Skeletal muscle tissue (tissue), 4 donors: ENCODE data around the gene STK40. TPM values are rescaled to one million over a fixed set of nuclear protein-coding genes. Genes with fewer than 3 reads are reported as not detected.

Experiments
- H3K27ac ChIP-seq: one replicate; pipeline ENCODE4 v1.7.0; 2013; ENCODE audit warnings: mild to moderate bottlenecking, low read depth, low read length, inconsistent platforms
- H3K27me3 ChIP-seq, 3 donors: one replicate each; pipeline ENCODE4 v1.7.0; 2013; ENCODE audit warnings: low read length in 3 of 3; ENCODE audit not compliant: control insufficient read depth in 3 of 3, insufficient read depth in 3 of 3
- H3K36me3 ChIP-seq, 3 donors: one replicate each; pipeline ENCODE4 v1.7.0; 2013; ENCODE audit warnings: low read length in 3 of 3; ENCODE audit not compliant: control insufficient read depth in 3 of 3, insufficient read depth in 3 of 3
- H3K4me1 ChIP-seq, 3 donors: one replicate each; pipeline ENCODE4 v1.7.0; 2013; ENCODE audit warnings: low read length in 3 of 3, mild to moderate bottlenecking in 3 of 3; ENCODE audit not compliant: control insufficient read depth in 3 of 3, insufficient read depth in 3 of 3
- H3K4me3 ChIP-seq, 3 donors: one replicate each; pipeline ENCODE4 v1.7.0; 2013; ENCODE audit warnings: low read length in 3 of 3
- H3K9ac ChIP-seq, 3 donors: one replicate each; pipeline ENCODE4 v1.7.0; 2013; ENCODE audit warnings: low read length in 3 of 3, mild to moderate bottlenecking in 3 of 3, moderate library complexity in 2 of 3, low read depth in 1 of 3
- H3K9me3 ChIP-seq, 3 donors: one replicate each; pipeline ENCODE4 v1.7.0; 2013; ENCODE audit warnings: low read length in 3 of 3; ENCODE audit not compliant: control insufficient read depth in 3 of 3
- total RNA-seq: library from RNA; depleted of rRNA; stranded (reverse); fragments of >200 nt; gene quantifications from one replicate; pipeline ENCODE4 v1.2.3, GENCODE V29; 2014
- donor health status: Osteomylitis.

STK40 gene
- total RNA-seq, 1 donor from 2014 or later, result 11.0 TPM

DNA sequence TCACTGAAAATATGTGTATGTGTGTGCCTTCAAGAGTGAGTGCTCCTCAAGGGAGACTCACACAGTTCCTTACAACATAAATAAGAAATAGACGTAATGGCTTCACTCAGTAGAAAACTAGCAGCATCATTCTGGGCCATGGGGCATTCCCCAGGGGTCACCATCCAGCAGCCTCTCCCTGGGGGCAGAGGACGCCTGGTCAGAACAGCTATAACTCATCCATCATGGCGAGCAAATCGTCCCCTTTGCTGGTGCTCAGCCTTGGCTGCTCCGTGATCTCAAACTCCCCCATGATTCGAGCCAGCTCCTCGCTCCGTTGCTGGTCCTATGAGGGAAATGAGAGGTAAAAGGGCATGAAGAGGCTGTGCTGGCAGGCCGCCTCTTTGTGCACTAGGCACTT is 32.2 kb upstream of the STK40 start:
- no peaks in the 10 kb centered on the region for H3K27me3 ChIP-seq
- H3K27ac ChIP-seq, result no peak overlapping the region
- H3K9me3 ChIP-seq, result no peaks in the 10 kb centered on the region
- peaks cover 10 to 11% (median 11%) of the 10 kb centered on the region in 3 donors for H3K36me3 ChIP-seq
- H3K4me1 ChIP-seq, result peaks cover 14 to 20% (median 16%) of the 10 kb centered on the region in 3 donors
- no peak overlapping the region for H3K9ac ChIP-seq
- no peak overlapping the region for H3K4me3 ChIP-seq

DNA sequence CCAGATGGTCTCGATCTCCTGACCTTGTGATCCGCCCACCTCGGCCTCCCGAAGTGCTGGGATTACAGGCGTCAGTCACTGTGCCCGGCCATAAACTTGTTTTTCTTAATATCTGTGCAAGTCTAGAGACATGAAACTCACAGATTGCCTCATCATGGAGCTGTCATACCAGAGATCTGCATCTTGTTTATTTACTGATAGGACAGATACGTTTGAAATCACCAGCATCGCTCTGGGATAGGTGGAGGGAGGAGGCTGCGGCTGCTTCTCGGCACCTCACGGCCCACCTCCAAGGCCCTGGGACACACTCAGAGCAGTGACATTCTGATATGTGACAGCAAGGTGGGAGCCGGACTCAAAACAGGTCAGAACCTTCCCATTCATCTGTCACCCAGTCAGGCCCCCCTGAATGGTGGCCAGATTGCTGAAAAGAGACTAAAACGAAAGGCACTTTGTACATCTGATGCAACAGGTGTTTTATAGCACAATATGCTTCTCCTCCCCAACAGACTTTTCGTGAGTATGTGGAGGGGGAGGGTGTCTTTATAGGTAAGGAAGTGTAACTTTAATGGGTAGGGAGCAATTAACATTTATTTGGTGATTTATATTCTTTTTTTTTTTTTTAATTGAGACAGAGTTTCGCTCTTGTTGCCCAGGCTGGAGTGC is 30.1 kb upstream of the STK40 start:
- peaks cover 0 to 4% (median 0%) of the 10 kb centered on the region in 3 donors for H3K36me3 ChIP-seq
- H3K9me3 ChIP-seq, result no peaks in the 10 kb centered on the region
- H3K27me3 ChIP-seq, result no peaks in the 10 kb centered on the region
- H3K4me3 ChIP-seq, result no peak overlapping the region
- no peak overlapping the region for H3K27ac ChIP-seq
- H3K9ac ChIP-seq, result no peak overlapping the region
- peaks cover 14 to 20% (median 14%) of the 10 kb centered on the region in 3 donors for H3K4me1 ChIP-seq

- H3K9ac ChIP-seq, result no peak overlapping the region
- no peaks in the 10 kb centered on the region for H3K9me3 ChIP-seq
- H3K4me1 ChIP-seq, result peaks cover 4 to 7% (median 6%) of the 10 kb centered on the region in 3 donors
- no peak overlapping the region for H3K4me3 ChIP-seq
- H3K27me3 ChIP-seq, result no peaks in the 10 kb centered on the region
- H3K36me3 ChIP-seq, result peaks cover 0 to 4% (median 0%) of the 10 kb centered on the region in 3 donors
- H3K27ac ChIP-seq, result no peak overlapping the region
Measured at GRCh38 chr1:36414384-36414783, 28.7 kb upstream of the STK40 start.

DNA sequence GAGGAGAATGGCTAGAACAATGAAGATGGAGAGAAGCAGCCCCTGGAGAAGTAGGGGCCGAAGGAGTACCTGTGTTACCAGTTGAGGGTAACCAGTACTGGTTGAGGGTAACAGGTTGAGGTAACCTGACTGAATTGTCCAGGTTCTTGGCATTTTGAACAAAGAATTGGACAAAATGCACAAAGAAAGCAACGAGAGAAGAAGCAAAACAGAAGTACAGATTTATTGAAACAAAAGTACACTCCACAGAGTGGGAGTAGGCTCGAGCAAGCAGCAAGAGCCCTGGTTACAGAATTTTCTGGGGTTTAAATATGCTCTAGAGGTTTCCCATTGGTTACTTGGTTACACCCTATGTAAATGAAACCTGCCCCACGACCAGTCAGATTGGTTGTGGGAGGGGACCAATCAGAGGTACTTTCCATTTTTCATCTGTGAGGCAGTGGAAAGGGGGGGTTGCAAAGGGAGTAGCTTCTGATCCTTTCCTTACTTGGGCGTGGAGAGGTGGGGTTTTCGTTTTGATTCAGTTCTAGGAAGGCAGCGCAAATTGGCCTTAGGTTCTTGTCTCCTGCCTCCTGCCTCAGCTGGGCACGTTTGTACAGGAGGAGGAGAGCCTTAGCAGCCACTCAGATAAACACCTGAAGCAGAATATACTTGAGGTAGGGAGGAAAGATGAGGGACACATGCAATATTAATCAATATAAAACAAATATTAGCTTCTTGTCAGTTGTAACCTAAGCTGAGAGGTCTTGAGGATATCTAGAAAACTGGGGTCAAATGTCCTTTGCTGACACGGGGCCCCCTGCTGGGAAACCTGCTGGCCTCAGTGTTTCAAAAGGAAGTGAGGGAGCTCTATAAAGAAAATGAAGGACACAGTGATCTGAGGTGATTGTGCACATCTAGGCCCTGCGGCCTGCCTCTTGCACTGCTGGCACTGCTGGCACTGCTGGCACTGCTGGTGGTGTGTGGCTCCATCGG is 26.2 kb upstream of the STK40 start:
- H3K36me3 ChIP-seq, result no peaks in the 10 kb centered on the region
- H3K27me3 ChIP-seq, result no peaks in the 10 kb centered on the region
- H3K4me3 ChIP-seq, result no peak overlapping the region
- H3K9ac ChIP-seq, result no peak overlapping the region
- no peaks in the 10 kb centered on the region for H3K4me1 ChIP-seq
- no peaks in the 10 kb centered on the region for H3K9me3 ChIP-seq
- H3K27ac ChIP-seq, result no peak overlapping the region

- no peak overlapping the region for H3K27ac ChIP-seq
- H3K4me1 ChIP-seq, result no peaks in the 10 kb centered on the region
- H3K9me3 ChIP-seq, result no peaks in the 10 kb centered on the region
- no peak overlapping the region for H3K9ac ChIP-seq
- H3K4me3 ChIP-seq, result no peak overlapping the region
- no peaks in the 10 kb centered on the region for H3K27me3 ChIP-seq
- H3K36me3 ChIP-seq, result no peaks in the 10 kb centered on the region
Measured at GRCh38 chr1:36408479-36408878, 22.8 kb upstream of the STK40 start.

GRCh38 chr1:36406440-36406839 is 20.7 kb upstream of the STK40 start:
- H3K9ac ChIP-seq, result no peak overlapping the region
- no peaks in the 10 kb centered on the region for H3K36me3 ChIP-seq
- H3K27ac ChIP-seq, result no peak overlapping the region
- H3K4me3 ChIP-seq, result no peak overlapping the region
- no peaks in the 10 kb centered on the region for H3K9me3 ChIP-seq
- peaks cover 0 to 4% (median 0%) of the 10 kb centered on the region in 3 donors for H3K4me1 ChIP-seq
- no peaks in the 10 kb centered on the region for H3K27me3 ChIP-seq

GRCh38 chr1:36402504-36402890 is 16.8 kb upstream of the STK40 start:
- H3K9ac ChIP-seq, result no peak overlapping the region
- H3K36me3 ChIP-seq, result no peaks in the 10 kb centered on the region
- H3K27ac ChIP-seq, result no peak overlapping the region
- H3K4me3 ChIP-seq, result no peak overlapping the region
- no peaks in the 10 kb centered on the region for H3K9me3 ChIP-seq
- H3K4me1 ChIP-seq, result peaks cover 4 to 11% (median 5%) of the 10 kb centered on the region in 3 donors
- no peaks in the 10 kb centered on the region for H3K27me3 ChIP-seq

GRCh38 chr1:36401602-36402503 is 16.1 kb upstream of the STK40 start:
- Histone ChIP-seq H3K4me1 (peaks cover 7 to 16% (median 7%) of the 10 kb centered on the region in 3 donors), H3K9me3 (no peaks in the 10 kb centered on the region), H3K36me3 (no peaks in the 10 kb centered on the region), H3K27ac (peak overlapping the region; percentile 71), H3K9ac (peak overlapping the region in 1 of 3 donors; percentile 60), H3K4me3 (peak overlapping the region in 2 of 3 donors; percentile 42 to 49), H3K27me3 (no peaks in the 10 kb centered on the region)

DNA sequence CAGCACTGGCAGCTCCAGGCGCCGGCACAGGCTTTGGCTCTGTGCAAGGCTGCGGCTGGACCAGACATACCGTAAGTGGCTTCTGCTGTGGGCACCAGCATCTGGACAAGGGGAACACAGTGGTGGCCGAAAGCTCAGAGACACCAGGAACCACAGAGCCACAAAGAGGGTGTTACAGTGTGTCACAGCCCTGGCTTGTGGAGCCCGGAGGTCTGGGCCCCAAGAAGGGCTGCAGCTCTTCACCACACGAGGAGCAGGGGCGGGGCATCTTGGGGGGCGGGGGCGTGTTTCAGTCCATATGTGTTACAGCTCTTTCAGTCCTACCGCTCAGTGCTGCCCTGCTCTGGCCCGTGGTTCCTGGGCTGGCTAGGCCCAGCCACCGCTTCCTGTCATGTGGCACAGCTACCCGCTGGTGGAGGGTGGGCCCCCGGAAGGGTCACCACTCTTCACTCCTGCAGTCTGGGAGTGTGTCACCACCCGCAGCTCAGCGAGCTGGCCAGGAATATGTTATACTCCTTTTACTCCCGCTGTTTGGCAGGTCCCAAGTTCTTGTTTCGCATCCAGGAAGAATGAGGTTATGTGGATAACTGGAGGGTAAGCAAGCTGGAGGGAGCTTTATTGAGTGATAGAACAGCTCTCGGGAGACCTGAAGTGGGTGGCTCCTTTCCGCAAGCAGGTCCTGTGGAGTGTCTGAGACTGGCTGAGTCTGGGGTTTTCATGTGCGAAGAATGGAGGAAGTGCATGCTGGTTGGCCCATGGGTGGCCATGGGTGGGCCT is 15.3 kb upstream of the STK40 start:
- peaks cover 12 to 23% (median 14%) of the 10 kb centered on the region in 3 donors for H3K4me1 ChIP-seq
- H3K9ac ChIP-seq, result peak overlapping the region in 2 of 3 donors; percentile 7 to 60
- peak overlapping the region in 2 of 3 donors; percentile 42 to 49 for H3K4me3 ChIP-seq
- no peaks in the 10 kb centered on the region for H3K9me3 ChIP-seq
- H3K27ac ChIP-seq, result peak overlapping the region; percentile 71
- no peaks in the 10 kb centered on the region for H3K27me3 ChIP-seq
- H3K36me3 ChIP-seq, result peaks cover 0 to 4% (median 0%) of the 10 kb centered on the region in 3 donors
